ENCODE data around the gene BCO1.

Gene BCO1

DNA sequence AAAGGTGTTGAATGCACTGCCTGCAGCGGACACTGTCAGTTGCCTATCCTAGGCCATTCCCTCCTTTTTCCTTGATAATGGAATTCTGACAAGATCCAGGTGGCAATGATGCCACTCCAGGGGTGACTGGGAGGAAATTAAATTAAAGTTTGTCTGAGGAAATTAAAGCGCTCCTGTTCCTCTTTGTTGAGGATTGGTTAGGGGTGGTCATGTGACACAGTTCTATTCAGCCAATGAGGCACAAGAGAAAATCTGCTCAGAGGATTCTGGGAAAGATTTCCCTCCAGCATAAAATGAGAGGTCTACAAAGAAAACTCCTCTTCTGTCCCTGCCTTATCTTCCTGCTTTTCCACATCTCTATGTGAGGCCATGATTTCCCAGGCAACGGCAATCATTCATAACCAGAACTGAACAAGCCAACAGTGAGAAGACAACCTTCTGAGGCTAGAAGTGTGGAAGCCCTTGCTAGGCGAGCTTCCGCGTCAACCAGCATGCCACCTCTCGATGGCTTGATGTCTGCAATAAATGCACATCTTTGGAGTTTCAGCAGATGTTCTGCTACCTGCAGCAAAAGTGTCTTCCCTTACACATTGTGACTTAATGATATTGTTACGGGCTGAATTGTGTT, 5.6 kb upstream of the BCO1 start:
- DNase-seq (ENCODE audit: low spot score), result no peak

DNA sequence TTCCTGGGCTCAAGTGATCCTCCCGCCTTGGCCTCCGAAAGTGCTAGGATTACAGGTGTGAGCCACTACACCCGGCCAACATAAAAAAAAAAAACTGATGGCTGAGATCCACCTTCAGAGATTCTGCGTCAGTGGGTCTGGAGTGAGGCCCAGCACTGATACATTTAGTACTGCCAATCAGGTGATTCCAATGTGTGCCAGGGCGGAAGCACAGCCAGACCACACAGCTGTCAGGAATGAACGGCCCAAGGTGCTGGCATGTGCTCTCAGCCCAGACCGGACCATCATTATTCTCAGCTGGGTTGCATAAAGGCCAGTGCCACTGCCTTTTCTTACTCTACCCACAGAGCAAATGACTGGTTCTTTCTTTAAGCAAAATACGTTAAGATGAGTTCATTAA, 1.2 kb upstream of the BCO1 start:
- no peak for DNase-seq (ENCODE audit: low spot score)

DNA sequence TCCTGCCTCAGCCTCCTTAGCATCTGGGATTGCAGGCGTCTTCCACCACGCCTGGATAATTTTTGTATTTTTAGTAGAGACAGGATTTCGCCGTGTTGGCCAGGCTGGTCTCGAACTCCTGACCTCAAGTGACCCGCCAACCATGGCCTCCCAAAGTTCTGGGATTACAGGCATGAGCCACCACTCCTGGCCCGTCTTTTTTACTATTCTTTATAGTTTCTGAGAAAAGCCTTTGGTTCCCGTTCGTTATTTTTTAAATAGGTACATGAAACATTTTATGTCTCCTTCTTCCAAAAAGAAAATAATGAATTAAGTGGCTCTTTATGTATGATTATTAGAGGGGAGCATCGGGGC, 570 bp upstream of the BCO1 start:
- DNase-seq (ENCODE audit: low spot score), result no peak

DNA sequence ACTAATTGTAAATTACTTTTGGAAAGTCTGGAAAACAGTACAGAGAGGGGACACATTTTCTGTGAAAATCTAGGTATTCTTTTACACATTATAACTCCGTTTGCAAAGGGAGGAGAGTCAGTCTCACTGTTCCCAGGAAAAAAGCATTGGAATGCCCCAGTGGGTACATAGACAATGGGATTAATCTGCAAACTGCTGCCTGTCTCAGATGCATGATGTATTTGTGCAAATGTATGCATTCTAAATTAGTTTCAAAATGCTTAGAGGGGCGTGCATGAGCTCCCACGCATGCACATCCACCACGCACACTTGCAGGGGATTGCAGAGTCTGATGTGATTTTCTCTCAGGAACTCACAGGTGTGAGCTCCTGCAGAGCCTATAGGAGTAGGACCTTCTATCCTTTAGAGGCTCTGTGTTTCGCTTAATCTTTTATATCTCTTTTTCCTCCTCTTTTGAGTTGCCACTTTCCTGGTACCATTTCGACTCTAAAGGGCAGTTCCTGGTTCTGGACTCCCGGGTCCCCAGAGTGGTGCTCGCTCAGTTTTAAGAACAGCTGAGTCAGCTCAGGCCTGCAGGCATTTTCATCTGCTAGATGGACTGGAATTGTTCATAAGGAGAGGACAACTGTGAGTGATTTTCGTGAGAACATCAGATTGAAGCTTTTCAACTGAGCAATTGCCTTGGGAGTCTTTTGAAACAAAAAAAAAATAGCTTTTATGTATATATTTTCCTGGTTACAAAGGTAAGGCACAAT, 1.1 kb downstream of the BCO1 start:
- no peak for DNase-seq (ENCODE audit: low spot score)

DNA sequence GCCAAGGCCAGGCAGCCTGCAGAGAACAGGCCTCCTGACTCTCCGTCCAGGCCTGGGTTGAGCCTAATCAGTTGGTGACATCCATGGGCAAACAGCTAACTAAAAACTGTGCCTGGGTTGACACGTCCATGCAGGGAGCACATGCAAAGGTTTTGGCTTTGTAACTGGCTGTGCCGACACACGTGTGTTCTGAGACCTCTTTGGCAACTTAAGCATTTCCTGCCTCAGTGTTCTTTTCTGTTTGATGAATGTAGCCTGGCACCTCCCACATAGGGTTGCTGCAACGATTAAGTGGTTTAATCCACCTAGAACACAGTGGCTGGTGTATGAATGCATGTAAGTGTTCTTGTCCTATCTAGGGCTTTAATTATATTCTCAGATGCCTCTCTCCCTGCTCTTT, 3.2 kb downstream of the BCO1 start:
- DNase-seq (ENCODE audit: low spot score), result no peak

DNA sequence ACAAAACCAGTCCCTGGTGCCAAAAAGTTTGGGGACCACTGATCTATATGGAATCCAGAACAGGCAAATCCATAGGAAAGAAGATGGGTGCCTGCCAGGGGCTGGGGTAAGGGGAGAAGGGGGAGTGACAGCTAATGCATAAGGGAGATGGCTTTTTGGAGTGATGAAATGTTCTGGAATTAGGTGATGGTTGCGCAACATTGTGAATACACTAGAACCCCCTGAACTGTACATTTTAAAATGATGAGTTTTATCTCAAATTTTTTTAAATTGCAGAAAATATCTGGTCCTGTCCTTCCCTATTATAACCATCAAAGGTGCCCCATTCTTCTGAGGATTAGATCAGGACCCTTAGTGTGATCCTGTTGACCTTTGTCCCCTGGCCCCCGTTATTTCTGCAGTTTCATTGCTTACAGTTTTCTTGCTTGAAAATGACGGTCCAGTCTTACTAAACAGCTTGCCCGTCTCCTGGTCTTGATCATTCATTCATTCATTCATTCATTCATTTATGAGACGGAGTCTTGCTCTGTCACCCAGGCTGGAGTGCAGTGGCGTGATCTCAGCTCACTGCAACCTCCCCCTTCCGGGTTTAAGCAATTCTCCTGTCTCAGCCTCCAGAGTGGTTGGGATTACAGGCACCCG, 4.6 kb downstream of the BCO1 start:
- no peak for DNase-seq (ENCODE audit: low spot score)

DNA sequence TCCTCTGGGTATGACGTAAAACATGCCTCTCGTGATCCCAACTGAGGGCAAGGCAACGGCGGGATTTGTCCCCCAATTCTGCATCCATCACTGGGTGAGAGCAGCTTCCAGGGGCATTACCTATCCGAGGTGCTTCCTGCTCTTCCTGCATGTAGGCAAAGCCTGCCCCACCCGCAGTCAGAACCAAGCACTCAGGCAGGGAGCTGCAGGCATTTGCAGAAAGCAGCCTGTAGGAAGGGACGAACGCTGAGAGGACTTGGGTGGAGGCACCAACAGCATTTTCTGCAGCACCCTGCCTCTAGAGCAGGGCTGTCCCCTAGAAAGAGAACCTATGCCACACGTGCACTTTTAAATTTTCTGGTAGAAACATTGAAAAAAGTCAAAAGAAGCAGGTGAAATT, 5.5 kb downstream of the BCO1 start:
- no peak for DNase-seq (ENCODE audit: low spot score)

DNA sequence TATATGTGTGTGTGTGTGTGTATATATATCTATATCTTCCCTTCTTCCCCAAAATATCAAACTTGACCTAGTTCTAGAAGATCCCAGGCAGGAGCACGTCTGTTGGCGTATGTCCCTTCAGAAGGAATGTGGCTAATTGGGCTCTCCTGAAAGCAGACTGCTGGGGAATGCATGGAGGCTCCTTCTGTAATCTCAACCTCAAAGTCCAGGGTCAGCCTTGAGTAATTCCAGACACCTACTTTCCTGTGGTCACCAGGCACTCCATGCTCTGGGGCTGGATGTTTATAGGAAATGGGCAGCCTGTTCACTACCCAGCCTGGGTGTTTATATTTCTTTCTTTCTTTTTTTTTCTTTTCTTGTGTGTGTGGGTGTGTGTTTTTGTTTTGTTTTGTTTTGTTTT, 13.4 kb downstream of the BCO1 start:
- DNase-seq (ENCODE audit: low spot score), result peak; percentile 14

DNA sequence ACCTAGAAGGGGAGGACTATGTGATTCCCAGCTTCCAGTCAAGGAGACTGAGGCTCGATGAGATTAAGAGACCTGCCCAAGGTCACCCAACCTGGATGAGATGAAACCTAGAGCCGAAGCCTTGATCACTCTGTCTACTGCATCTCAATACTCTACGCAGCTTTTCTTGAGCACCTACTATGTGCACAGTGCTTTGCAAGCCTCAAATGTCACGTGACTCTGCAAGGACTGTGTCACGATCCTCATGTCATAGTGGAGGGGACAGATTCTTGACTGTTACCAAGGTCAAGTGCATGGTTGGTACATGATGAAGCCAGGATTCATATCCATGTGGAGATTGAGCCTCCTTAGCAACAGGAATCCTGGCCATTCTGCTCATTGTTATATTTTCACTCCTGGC, 14.7 kb downstream of the BCO1 start:
- DNase-seq (ENCODE audit: low spot score), result no peak

DNA sequence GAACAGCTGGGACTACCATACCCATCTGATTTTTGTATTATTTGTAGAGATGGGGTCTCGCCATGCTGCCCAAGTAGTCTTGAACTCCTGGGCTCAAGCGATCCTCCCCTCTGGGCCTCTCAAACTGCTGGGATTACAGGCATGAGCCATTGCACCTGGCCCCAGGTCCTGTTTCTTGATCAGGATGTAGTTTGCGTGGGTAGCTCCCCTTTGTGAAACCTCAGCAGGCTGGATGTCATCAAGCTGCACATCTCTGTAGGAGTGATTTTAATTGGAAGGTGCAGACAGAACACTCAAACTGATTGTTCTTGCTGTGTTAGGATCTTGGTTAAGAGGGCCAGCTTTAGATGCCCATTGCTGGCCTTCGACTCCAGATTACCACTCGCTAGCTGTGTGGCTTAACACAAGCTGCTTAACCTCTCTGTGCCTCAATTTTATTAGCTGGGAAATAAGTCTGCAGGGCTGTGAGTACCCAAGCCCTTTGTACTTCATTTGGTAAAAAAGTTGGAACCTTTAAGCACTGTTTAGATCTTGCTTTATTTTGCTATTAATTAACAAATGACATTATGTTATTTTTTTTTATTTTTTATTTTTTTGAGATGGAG, 16.5 kb downstream of the BCO1 start:
- DNase-seq (ENCODE audit: low spot score), result no peak

DNA sequence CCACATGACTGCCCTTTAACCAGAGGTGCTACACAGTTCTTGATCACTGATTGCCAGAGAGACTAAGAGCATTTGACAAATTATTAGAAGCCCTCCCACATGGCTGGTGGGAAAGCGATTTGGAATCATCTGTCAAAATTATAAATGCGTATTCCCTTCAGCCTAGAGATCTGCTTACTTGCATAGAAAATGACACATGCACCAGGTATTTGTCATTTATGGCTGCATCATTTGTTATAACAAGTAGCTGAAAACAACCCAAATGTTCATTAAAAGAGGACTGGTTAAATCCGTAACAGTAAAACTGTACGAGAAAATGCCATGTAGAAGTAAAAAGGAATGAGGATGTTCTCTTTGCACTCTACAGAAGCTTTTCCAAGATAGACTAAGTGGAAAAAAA, 21.4 kb downstream of the BCO1 start:
- DNase-seq (ENCODE audit: low spot score), result no peak

DNA sequence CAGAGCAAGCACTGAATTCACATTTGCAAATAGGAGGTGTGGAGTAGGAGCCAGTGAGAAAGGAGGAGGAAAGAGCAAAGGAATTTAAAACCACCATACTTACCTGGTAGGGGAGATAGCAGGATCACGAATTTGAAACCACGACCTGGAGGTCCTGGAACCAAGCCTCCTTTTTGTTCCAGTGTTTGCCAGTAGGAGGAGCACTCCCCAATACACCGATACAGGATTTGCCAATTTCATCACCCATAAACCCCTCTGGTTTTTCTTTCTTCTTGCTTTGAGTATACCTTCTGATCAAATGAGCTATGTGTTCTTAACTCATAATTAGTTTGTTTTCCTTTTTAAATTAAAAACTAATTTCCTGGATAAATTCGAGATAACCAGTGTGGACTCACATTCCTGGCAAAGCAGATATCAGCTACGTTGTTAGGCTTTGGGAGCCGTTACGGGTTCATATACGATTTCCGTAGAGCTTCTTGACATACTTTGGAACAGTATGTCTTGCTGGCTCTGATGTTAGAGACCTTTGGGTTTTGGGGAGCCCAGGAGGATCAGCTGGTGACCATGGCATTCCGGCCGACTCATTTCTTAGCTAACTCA, 22.7 kb downstream of the BCO1 start:
- peak; percentile 46 for DNase-seq (ENCODE audit: low spot score)

DNA sequence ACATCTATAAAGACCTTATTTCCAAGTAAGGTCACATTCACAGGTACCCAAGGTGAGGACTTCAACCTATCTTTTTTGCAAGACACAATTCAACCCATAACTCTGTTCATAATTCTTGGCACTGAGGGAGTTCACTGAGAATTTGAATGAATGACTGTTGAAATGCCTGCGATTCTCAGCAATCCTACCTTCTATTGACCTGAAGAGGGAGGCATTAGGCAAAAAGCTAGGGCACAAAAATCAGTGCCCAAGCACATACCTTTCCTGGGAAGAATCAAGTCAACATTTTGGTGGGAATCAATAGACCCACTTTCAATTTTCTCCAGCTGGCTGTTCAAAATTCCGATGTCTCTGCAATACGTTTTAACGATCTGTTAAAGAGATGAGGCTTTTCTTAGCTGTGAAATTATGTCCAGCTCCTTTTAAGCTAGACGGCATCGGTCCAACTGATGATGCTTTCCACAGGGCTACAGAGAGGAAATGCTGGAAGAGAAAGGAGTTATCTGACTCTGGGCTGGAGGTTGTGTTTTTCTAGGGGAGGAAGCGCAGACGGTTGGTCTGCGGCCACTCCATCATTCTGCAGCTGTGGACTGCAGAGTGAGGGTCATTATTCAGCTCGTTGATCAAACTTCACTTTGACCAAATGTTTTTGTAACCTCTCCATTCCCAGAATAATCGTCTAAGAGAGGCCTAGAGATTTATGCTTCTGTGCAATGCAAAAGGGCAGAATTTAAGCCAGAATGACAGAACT, 25.2 kb downstream of the BCO1 start:
- DNase-seq (ENCODE audit: low spot score), result no peak

DNA sequence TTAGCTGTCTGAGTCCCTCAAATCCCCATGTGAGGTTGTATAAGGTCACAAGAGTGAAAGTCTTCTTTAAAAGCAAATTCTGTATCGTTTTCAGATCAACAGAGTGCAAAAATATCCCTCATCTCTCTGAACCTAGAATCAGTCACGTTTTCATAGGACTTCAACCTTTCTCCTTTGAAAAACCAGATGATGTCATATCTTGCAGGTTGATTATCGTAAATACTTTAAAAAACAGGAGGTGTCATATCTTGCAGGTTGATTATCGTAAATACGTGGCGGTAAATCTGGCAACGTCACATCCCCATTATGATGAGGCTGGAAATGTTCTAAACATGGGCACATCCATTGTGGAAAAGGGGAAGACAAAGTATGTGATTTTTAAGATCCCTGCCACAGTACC, 25.9 kb downstream of the BCO1 start:
- no peak for DNase-seq (ENCODE audit: low spot score)

DNA sequence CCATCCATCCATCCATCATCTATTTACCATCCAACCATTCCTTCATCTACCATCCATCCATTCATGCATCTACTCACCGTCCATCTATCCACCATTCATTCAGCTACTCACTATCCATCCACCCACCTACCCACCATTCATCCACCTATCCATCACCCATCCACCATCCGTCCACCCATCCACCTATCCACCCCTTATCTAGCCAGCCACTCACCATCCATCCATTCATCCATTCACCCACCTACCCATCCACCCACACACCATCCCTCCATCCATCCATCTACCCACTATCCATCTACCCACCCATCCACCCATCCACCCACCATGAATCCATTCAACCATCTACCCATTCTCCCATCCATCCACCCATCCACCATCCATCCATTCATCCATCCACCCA, 26.6 kb downstream of the BCO1 start:
- no peak for DNase-seq (ENCODE audit: low spot score)

DNA sequence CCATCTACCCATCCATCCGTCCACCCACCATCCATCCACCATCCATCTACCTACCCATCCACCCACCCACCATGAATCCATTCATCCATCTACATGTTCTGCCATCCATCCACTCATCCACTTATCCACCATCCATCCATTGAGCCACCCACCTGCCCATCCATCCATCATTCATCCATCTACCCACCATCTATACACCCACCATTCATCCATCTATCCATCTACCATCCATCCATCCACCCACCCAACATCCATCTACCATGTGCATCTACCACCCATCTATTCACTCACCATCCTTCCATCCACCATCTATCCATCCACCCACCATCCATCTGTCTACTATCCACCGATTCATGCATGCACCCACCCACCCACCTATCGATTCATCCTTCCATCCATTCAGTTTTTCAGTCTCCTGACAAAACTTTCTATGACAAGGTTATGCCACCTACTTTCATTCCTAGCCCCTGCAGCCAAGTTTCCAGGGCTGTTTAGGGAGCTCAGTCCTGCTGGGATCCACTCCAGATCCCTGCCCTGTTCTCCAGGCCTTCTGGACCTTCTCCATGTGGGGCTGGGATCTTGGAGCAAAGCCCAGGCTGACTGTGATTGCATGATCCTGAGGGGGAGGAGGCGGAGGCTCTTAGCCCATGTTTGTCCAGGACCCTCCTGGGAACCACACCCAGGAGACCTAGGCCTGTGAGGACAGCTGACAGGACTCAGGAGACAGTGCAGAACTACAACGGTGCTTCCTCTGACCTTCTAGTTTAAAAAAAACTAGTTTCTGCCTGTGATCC, 27.4 kb downstream of the BCO1 start:
- DNase-seq (ENCODE audit: low spot score), result no peak

DNA sequence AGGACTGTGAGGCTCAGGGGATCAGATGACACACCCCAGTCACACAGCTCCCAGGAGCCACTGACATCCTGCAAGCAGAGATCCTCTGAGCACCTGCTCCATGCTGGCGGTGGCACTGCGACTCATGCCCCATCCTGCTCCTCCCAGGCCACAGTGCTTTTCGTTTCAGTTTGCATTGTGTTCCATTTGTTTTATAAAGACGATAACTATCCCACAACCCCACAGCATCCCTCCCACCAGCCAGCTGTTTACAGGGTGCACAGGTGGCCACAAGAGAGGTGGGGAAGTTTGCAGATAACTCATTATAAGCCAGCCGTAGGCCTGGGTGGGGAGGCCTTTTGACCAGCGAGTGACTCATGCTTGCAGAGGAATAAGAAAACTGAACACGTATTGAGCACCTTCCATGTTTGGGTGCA, 28.2 kb downstream of the BCO1 start:
- no peak for DNase-seq (ENCODE audit: low spot score)

DNA sequence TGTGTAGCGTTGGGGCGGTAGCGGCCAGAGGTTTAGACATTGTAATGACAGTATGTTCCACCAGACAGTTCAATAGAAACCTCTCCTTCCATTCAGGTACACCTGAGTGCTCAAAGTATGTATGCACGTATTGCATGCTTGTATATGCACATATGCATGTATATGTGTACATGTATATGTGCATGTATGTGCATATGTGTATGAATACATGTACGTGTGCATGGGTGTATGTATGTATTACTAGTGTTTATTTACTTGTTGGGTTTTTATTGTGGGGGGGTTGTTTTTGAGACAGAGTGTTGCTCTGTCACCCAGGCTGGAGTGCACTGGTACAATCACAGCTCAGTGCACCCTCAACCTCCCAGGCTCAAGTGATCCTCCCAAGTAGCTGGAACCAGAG, 30.0 kb downstream of the BCO1 start:
- DNase-seq (ENCODE audit: low spot score), result no peak

DNA sequence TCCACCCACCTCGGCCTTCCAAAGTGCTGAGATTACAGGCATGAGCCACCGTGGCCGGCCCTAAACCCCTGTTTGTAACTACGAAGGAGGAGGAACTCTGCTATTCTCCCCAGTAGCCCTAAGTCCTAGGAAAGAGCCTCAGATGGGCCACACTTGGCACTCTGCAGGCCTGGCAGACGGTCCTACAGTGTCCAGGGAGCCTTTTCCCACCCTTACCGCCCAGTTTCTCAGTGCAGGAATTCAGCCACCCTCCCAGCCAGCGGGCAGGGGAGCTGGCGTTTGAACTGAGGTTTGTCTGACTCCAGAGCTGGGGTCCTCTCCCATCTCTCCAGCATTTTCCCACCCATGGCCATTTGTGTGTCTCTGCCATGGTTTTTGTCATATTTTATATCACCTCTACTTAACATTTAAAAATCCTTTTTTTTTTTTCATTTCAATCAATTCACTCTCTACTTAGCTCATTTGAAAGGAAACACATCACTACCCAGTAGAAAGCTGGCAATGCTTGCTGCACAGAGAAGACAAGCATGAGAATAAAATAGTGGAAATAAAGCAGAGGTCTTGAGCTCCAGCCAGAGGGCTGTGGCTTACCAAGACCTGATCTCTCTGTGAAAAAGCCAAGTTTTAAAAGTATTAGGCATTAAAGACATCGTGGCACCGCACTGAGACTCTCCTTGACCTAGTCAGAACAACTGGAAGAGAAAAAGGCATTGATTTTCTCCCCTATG, 34.9 kb downstream of the BCO1 start:
- DNase-seq (ENCODE audit: low spot score), result no peak

DNA sequence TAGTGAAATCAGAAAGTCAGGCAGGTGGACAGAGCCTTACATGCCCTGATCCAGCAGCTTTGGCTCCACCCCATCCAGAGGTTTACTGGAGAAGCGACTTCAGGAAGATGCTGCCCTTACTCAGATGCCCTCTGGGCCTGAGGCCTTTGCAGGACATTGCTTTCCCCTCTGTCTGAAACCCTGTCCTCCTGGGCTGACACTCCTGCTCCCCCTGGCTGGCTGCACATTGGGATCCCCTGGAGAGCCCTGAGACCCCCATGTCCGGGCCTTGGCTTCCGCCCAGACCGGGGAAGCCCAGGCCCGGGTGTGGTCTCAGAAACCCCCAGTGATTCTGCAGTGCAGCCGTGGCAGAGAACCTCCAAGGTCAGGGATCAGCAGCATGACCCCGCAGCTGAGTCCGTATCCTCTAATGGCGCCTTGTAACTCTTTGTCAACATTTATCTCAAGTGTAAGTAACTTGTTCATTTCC, 36.6 kb downstream of the BCO1 start:
- no peak for DNase-seq (ENCODE audit: low spot score)

Data from AG08395 (cell line).